ENCODE data around the gene CIROP. TPM values are rescaled to one million over a fixed set of nuclear protein-coding genes. Genes with fewer than 3 reads are reported as not detected.

The CIROP gene
- total RNA-seq, 1 experiment from 2014 or later: 0.11 TPM

GRCh38 chr14:23095196-23096108 lies 9.3 kb downstream of the CIROP start, which contains the start of gene C14orf119:
Gene C14orf119 (plus strand): TSS chr14:23095505. CDS start chr14:23097659, 2,154 bp downstream.
- TF ChIP-seq ZNF396 (CRISPR knock-in tag; IDR thresholded peaks at IDR 0.05; ENCODE audit: borderline replicate concordance): no peak
- no peak for TF ChIP-seq GRHL2 (CRISPR knock-in tag; IDR thresholded peaks at IDR 0.05; ENCODE audit: insufficient replicate concordance, severe bottlenecking)
- no peak for TF ChIP-seq ZSCAN18 (CRISPR knock-in tag; IDR thresholded peaks at IDR 0.05)
- TF ChIP-seq FOXP1 (CRISPR knock-in tag; IDR thresholded peaks at IDR 0.05; ENCODE audit: borderline replicate concordance): 0 out of 2 replicates have a peak, but pooled peaks have one; percentile 22
- TF ChIP-seq SP1 (CRISPR knock-in tag; conservative IDR thresholded peaks at IDR 0.05): peak; percentile 79
- TF ChIP-seq ERG (CRISPR knock-in tag; IDR thresholded peaks at IDR 0.05): no peak
- TF ChIP-seq NFATC4 (CRISPR knock-in tag; IDR thresholded peaks at IDR 0.05): no peak
- TF ChIP-seq ZNF423 (CRISPR knock-in tag; IDR thresholded peaks at IDR 0.05): no peak
- no peak for TF ChIP-seq RELA (CRISPR knock-in tag; IDR thresholded peaks at IDR 0.05; ENCODE audit: borderline replicate concordance)
- TF ChIP-seq GABPB1 (CRISPR knock-in tag; IDR thresholded peaks at IDR 0.05): peak; percentile 68
- no peak for TF ChIP-seq EMX1 (CRISPR knock-in tag; IDR thresholded peaks at IDR 0.05)
- no peak for TF ChIP-seq E2F4 (CRISPR knock-in tag; IDR thresholded peaks at IDR 0.05; ENCODE audit: borderline replicate concordance, low read depth)
- TF ChIP-seq ZNF512 (CRISPR knock-in tag; IDR thresholded peaks at IDR 0.05; ENCODE audit: borderline replicate concordance): no peak
- no peak for TF ChIP-seq USF2 (CRISPR knock-in tag; IDR thresholded peaks at IDR 0.05)
- TF ChIP-seq STAT6 (CRISPR knock-in tag; conservative IDR thresholded peaks at IDR 0.05; ENCODE audit: low read depth): no peak
- no peak for TF ChIP-seq MXD4 (CRISPR knock-in tag; IDR thresholded peaks at IDR 0.05; ENCODE audit: borderline replicate concordance)
- no peak for TF ChIP-seq ATF6 (CRISPR knock-in tag; IDR thresholded peaks at IDR 0.05)
- POLR2A ChIA-PET: interaction anchor here (0.7 to 2.7 kb wide), 26 partner anchors 11 to 226 kb away, joined by 3 to 24 read pairs (median 5); partner anchors contain the start of genes BCL2L2, CDH24, PABPN1 and RBM23
- Mint-ChIP-seq H3K27ac (no peak within 1 kb of the TSS), H3K9me3 (no peaks in the 10 kb centered on the region), H3K4me1 (peaks cover 37% of the 10 kb centered on the region), H3K4me3 (no peak within 1 kb of the TSS), H3K36me3 (peaks cover 45% of the 10 kb centered on the region), H3K27me3 (ENCODE audit: low read depth) (no peaks in the 10 kb centered on the region; the same call in 1 of the 2 replicates)
- DNase-seq (ENCODE audit: low spot score) (peak; percentile 100), ATAC-seq (peak; percentile 91)
- CTCF ChIA-PET: interaction anchor here (0.7 to 3.3 kb wide), 37 partner anchors 8 to 525 kb away, joined by 3 to 105 read pairs (median 4); partner anchors contain the start of genes AJUBA, CDH24, CEBPE and CIROP

Data from WTC11 (cell line).